ENCODE data around the gene PTGFRN. TPM values are rescaled to one million over a fixed set of nuclear protein-coding genes. Genes with fewer than 3 reads are reported as not detected.

The PTGFRN gene
- total RNA-seq, 1 experiment from 2014 or later, result 60.6 TPM

DNA sequence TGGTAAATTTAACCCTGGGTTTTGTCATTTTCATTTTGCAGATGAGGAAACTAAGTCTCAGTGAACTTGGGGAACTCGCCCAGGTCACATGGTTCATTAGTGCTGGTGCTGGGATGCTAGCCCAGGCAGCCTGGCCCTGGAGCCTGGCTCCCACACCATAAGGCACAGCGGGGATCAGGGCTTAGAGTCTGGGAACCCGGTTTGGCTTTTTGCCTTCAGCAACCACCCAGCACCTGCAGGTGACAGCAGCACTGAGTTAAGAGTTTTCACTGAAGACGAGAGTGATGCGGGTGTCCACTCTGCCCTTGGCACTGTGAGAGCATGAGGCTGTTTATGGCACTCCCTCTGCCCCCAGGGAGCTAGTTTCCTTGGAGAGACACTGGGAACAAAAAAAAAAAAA lies 73.4 kb downstream of the PTGFRN start:
- Histone ChIP-seq H3K79me2 (ENCODE audit: insufficient read depth, low read length) (no peaks in the 10 kb centered on the region), H2AFZ (ENCODE audit: low read depth, low read length, poor library complexity, severe bottlenecking) (no peak overlapping the region), H3K27me3 (ENCODE audit: insufficient read depth, low read length) (no peaks in the 10 kb centered on the region), H3K4me3 (replicated peaks in 1 of 2; ENCODE audit: low read depth in 1 of 2, low read length in 2 of 2) (no peak overlapping the region), H3K36me3 (ENCODE audit: control insufficient read depth in 1 of 2, insufficient read depth in 2 of 2, low read length in 2 of 2) (0 out of 4 replicates have a peak, but pooled peaks cover 0 to 2% of the 10 kb centered on the region in 2 experiments), H3K9ac (ENCODE audit: low read length) (no peak overlapping the region), H3K9me2 (ENCODE audit: insufficient read depth) (no peaks in the 10 kb centered on the region), H3K9me3 (ENCODE audit: control insufficient read depth in 1 of 2, insufficient read depth in 1 of 2, low read depth in 1 of 2, low read length in 2 of 2) (no peaks in the 10 kb centered on the region), H3K4me2 (ENCODE audit: low read length) (no peak overlapping the region), H4K20me1 (ENCODE audit: insufficient read depth) (no peaks in the 10 kb centered on the region), H3K4me1 (ENCODE audit: control insufficient read depth in 1 of 2, insufficient read depth in 2 of 2, low read length in 2 of 2) (peaks cover 0 to 2% of the 10 kb centered on the region in 2 experiments; a peak in 1 of 4 replicates), H3K27ac (ENCODE audit: low read depth, low read length) (no peak overlapping the region)
- DNase-seq (ENCODE audit: low read depth, low spot score), result no peak
- ATAC-seq, result no peak
- ChIA-PET RAD21 (ENCODE audit: low non-redundant PET in 1 of 2, low total read pairs in 2 of 2, uncharacterized antibody in 2 of 2, unreplicated experiment in 2 of 2) (no interaction called here), CTCF (interaction anchor here (1.0 kb wide), 1 partner anchor 35 kb away, joined by 3 read pairs; no protein-coding TSS in a partner anchor), POLR2A (no interaction called here)
- no TSS peak for BruUV-seq (replicated peaks)
- TF ChIP-seq YY1 (IDR thresholded peaks at IDR 0.05; ENCODE audit: extremely low read depth, insufficient replicate concordance, low read depth, low read length) (no peak), ZFX (IDR thresholded peaks at IDR 0.05) (no peak)
- TF ChIP-seq, protein P1, sequence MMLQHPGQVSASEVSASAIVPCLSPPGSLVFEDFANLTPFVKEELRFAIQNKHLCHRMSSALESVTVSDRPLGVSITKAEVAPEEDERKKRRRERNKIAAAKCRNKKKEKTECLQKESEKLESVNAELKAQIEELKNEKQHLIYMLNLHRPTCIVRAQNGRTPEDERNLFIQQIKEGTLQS (IDR thresholded peaks at IDR 0.05), result no peak
- TF ChIP-seq, protein P2, sequence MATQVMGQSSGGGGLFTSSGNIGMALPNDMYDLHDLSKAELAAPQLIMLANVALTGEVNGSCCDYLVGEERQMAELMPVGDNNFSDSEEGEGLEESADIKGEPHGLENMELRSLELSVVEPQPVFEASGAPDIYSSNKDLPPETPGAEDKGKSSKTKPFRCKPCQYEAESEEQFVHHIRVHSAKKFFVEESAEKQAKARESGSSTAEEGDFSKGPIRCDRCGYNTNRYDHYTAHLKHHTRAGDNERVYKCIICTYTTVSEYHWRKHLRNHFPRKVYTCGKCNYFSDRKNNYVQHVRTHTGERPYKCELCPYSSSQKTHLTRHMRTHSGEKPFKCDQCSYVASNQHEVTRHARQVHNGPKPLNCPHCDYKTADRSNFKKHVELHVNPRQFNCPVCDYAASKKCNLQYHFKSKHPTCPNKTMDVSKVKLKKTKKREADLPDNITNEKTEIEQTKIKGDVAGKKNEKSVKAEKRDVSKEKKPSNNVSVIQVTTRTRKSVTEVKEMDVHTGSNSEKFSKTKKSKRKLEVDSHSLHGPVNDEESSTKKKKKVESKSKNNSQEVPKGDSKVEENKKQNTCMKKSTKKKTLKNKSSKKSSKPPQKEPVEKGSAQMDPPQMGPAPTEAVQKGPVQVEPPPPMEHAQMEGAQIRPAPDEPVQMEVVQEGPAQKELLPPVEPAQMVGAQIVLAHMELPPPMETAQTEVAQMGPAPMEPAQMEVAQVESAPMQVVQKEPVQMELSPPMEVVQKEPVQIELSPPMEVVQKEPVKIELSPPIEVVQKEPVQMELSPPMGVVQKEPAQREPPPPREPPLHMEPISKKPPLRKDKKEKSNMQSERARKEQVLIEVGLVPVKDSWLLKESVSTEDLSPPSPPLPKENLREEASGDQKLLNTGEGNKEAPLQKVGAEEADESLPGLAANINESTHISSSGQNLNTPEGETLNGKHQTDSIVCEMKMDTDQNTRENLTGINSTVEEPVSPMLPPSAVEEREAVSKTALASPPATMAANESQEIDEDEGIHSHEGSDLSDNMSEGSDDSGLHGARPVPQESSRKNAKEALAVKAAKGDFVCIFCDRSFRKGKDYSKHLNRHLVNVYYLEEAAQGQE (IDR thresholded peaks at IDR 0.05; ENCODE audit: low read depth), result no peak
- intact Hi-C loops (cut with micrococcal nuclease), result no loop called here

GRCh38 chr1:116983678-116984077 lies 74.0 kb downstream of the PTGFRN start:
- intact Hi-C loops (cut with micrococcal nuclease), result no loop called here
- no peaks in the 10 kb centered on the region for H4K20me1 ChIP-seq (ENCODE audit: insufficient read depth)
- no peaks in the 10 kb centered on the region for H3K79me2 ChIP-seq (ENCODE audit: insufficient read depth, low read length)
- H3K36me3 ChIP-seq (ENCODE audit: control insufficient read depth in 1 of 2, insufficient read depth in 2 of 2, low read length in 2 of 2), result 0 out of 4 replicates have a peak, but pooled peaks cover 0 to 2% of the 10 kb centered on the region in 2 experiments
- H3K4me2 ChIP-seq (ENCODE audit: low read length), result no peak overlapping the region
- RAD21 ChIA-PET (ENCODE audit: low non-redundant PET in 1 of 2, low total read pairs in 2 of 2, uncharacterized antibody in 2 of 2, unreplicated experiment in 2 of 2), result no interaction called here
- no TSS peak for BruUV-seq (replicated peaks)
- POLR2A ChIA-PET, result no interaction called here
- no peak overlapping the region for H3K4me3 ChIP-seq (replicated peaks in 1 of 2; ENCODE audit: low read depth in 1 of 2, low read length in 2 of 2)
- H3K9me2 ChIP-seq (ENCODE audit: insufficient read depth), result no peaks in the 10 kb centered on the region
- peaks cover 0 to 3% of the 10 kb centered on the region in 2 experiments; a peak in 1 of 4 replicates for H3K4me1 ChIP-seq (ENCODE audit: control insufficient read depth in 1 of 2, insufficient read depth in 2 of 2, low read length in 2 of 2)
- TF ChIP-seq ZNF274 (IDR thresholded peaks at IDR 0.05; ENCODE audit: low read depth, low read length) (no peak), SIN3A (IDR thresholded peaks at IDR 0.05; ENCODE audit: low read depth) (no peak), RAD21 (IDR thresholded peaks at IDR 0.05; ENCODE audit: low read depth) (no peak), POLR2A (IDR thresholded peaks at IDR 0.05; ENCODE audit: borderline replicate concordance, extremely low read depth, insufficient read depth, insufficient read length) (no peak), YY1 (IDR thresholded peaks at IDR 0.05; ENCODE audit: extremely low read depth, insufficient replicate concordance, low read depth, low read length) (no peak)
- TF ChIP-seq, protein P3, sequence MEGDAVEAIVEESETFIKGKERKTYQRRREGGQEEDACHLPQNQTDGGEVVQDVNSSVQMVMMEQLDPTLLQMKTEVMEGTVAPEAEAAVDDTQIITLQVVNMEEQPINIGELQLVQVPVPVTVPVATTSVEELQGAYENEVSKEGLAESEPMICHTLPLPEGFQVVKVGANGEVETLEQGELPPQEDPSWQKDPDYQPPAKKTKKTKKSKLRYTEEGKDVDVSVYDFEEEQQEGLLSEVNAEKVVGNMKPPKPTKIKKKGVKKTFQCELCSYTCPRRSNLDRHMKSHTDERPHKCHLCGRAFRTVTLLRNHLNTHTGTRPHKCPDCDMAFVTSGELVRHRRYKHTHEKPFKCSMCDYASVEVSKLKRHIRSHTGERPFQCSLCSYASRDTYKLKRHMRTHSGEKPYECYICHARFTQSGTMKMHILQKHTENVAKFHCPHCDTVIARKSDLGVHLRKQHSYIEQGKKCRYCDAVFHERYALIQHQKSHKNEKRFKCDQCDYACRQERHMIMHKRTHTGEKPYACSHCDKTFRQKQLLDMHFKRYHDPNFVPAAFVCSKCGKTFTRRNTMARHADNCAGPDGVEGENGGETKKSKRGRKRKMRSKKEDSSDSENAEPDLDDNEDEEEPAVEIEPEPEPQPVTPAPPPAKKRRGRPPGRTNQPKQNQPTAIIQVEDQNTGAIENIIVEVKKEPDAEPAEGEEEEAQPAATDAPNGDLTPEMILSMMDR (IDR thresholded peaks at IDR 0.05 in 2 of 3, conservative IDR thresholded peaks at IDR 0.05 in 1 of 3; ENCODE audit: borderline replicate concordance in 1 of 3, insufficient read depth in 1 of 3, low read depth in 2 of 3, low read length in 2 of 3), result no peak
- no peak overlapping the region for H3K9ac ChIP-seq (ENCODE audit: low read length)
- H3K9me3 ChIP-seq (ENCODE audit: control insufficient read depth in 1 of 2, insufficient read depth in 1 of 2, low read depth in 1 of 2, low read length in 2 of 2), result no peaks in the 10 kb centered on the region
- ATAC-seq (no peak), DNase-seq (ENCODE audit: low read depth, low spot score) (no peak)
- no peaks in the 10 kb centered on the region for H3K27me3 ChIP-seq (ENCODE audit: insufficient read depth, low read length)
- no peak overlapping the region for H3K27ac ChIP-seq (ENCODE audit: low read depth, low read length)
- H2AFZ ChIP-seq (ENCODE audit: low read depth, low read length, poor library complexity, severe bottlenecking), result no peak overlapping the region
- CTCF ChIA-PET, result interaction anchor here (1.0 kb wide), 1 partner anchor 34 kb away, joined by 3 read pairs; no protein-coding TSS in a partner anchor

Measured in HCT116 (cell line).